ENCODE results near the gene RNU7-1.

The RNU7-1 gene

GRCh38 chr12:6941782-6942181 lies 1.8 kb upstream of the RNU7-1 start:
- Histone ChIP-seq H3K4me2 (ENCODE audit: low read depth, low read length, poor library complexity, severe bottlenecking) (no peak overlapping the region), H3K9me3 (ENCODE audit: insufficient read depth, low read length) (no peaks in the 10 kb centered on the region), H3K9me2 (replicated peaks; ENCODE audit: insufficient read depth, low read length) (no peaks in the 10 kb centered on the region), H3K4me3 (ENCODE audit: insufficient read depth, low read length, poor library complexity, severe bottlenecking) (no peak overlapping the region), H3K27ac (ENCODE audit: low read depth, low read length) (no peak overlapping the region), H3K36me3 (ENCODE audit: low read length) (no peaks in the 10 kb centered on the region), H3K9ac (ENCODE audit: low read length) (no peak overlapping the region), H3K79me2 (ENCODE audit: insufficient read depth, low read length) (no peaks in the 10 kb centered on the region), H4K20me1 (ENCODE audit: low read depth, low read length) (no peaks in the 10 kb centered on the region), H3F3A (ENCODE audit: insufficient read depth) (peaks cover 27% of the 10 kb centered on the region), H3K27me3 (ENCODE audit: low read length) (no peaks in the 10 kb centered on the region), H2AFZ (ENCODE audit: low read depth, low read length, severe bottlenecking) (no peak overlapping the region)
- TF ChIP-seq EZH2phosphoT487 (conservative IDR thresholded peaks at IDR 0.05; ENCODE audit: low read length): no peak
- TF ChIP-seq CTCF (IDR thresholded peaks at IDR 0.05; ENCODE audit: insufficient read depth, low read length, poor library complexity, severe bottlenecking): no peak

- H3F3A ChIP-seq (ENCODE audit: insufficient read depth): peaks cover 31% of the 10 kb centered on the region
- H3K4me3 ChIP-seq (ENCODE audit: insufficient read depth, low read length, poor library complexity, severe bottlenecking): no peak overlapping the region
- H3K4me2 ChIP-seq (ENCODE audit: low read depth, low read length, poor library complexity, severe bottlenecking): no peak overlapping the region
- H3K27me3 ChIP-seq (ENCODE audit: low read length): no peaks in the 10 kb centered on the region
- no peak for TF ChIP-seq CTCF (IDR thresholded peaks at IDR 0.05; ENCODE audit: insufficient read depth, low read length, poor library complexity, severe bottlenecking)
- no peak for TF ChIP-seq EZH2phosphoT487 (conservative IDR thresholded peaks at IDR 0.05; ENCODE audit: low read length)
- H3K36me3 ChIP-seq (ENCODE audit: low read length): no peaks in the 10 kb centered on the region
- no peak overlapping the region for H2AFZ ChIP-seq (ENCODE audit: low read depth, low read length, severe bottlenecking)
- no peak overlapping the region for H3K27ac ChIP-seq (ENCODE audit: low read depth, low read length)
- no peaks in the 10 kb centered on the region for H3K9me3 ChIP-seq (ENCODE audit: insufficient read depth, low read length)
- no peaks in the 10 kb centered on the region for H3K79me2 ChIP-seq (ENCODE audit: insufficient read depth, low read length)
- no peak overlapping the region for H3K9ac ChIP-seq (ENCODE audit: low read length)
- H4K20me1 ChIP-seq (ENCODE audit: low read depth, low read length): no peaks in the 10 kb centered on the region
- no peaks in the 10 kb centered on the region for H3K9me2 ChIP-seq (replicated peaks; ENCODE audit: insufficient read depth, low read length)
Observed at GRCh38 chr12:6942331-6942665, 1.3 kb upstream of the RNU7-1 start.

- Histone ChIP-seq H3K4me3 (ENCODE audit: insufficient read depth, low read length, poor library complexity, severe bottlenecking) (no peak overlapping the region), H3K9me2 (replicated peaks; ENCODE audit: insufficient read depth, low read length) (no peaks in the 10 kb centered on the region), H3K4me2 (ENCODE audit: low read depth, low read length, poor library complexity, severe bottlenecking) (peak overlapping the region; percentile 82), H4K20me1 (ENCODE audit: low read depth, low read length) (no peaks in the 10 kb centered on the region), H3K27me3 (ENCODE audit: low read length) (no peaks in the 10 kb centered on the region), H3K79me2 (ENCODE audit: insufficient read depth, low read length) (no peaks in the 10 kb centered on the region), H3F3A (ENCODE audit: insufficient read depth) (peaks cover 28% of the 10 kb centered on the region), H3K9me3 (ENCODE audit: insufficient read depth, low read length) (no peaks in the 10 kb centered on the region), H3K36me3 (ENCODE audit: low read length) (no peaks in the 10 kb centered on the region), H3K9ac (ENCODE audit: low read length) (peak overlapping the region; percentile 74), H3K27ac (ENCODE audit: low read depth, low read length) (peak overlapping the region; percentile 82), H2AFZ (ENCODE audit: low read depth, low read length, severe bottlenecking) (no peak overlapping the region)
- TF ChIP-seq EZH2phosphoT487 (conservative IDR thresholded peaks at IDR 0.05; ENCODE audit: low read length) (no peak), CTCF (IDR thresholded peaks at IDR 0.05; ENCODE audit: insufficient read depth, low read length, poor library complexity, severe bottlenecking) (no peak)
Observed at GRCh38 chr12:6943389-6943721, 261 bp upstream of the RNU7-1 start.
